M059J (cell line): ENCODE data around the gene C14orf132. TPM values are rescaled to one million over a fixed set of nuclear protein-coding genes. Genes with fewer than 3 reads are reported as not detected.
"Not testable (repeated sequence)": the region's sequence is repeated elsewhere in the genome, so short reads cannot be mapped to it uniquely, and the experiment has no call there.

Experiments
- DNase-seq: peaks from one replicate; pipeline ENCODE4 v3.0.0-alpha.2; 2012; ENCODE audit warnings: low read depth
- total RNA-seq: library from RNA; depleted of rRNA; stranded (reverse); fragments of >200 nt; shearing (Covaris generic); gene quantifications from 2 replicates; pipeline ENCODE4 v1.2.3, GENCODE V29; 2014; rRNA removed

Gene C14orf132
- 0.34 and 2.0 TPM in 2 replicates for total RNA-seq

GRCh38 chr14:96038920-96039632 is at the start of gene C14orf132:
C14orf132 (plus strand) TSS chr14:96039362; CDS start chr14:96039501, 139 bp downstream.
- peak; percentile 15 for DNase-seq

- DNase-seq, result peak; percentile 43
These were observed 45.2 kb upstream of the C14orf132 start for GRCh38 chr14:95993768-95994592.

GRCh38 chr14:95994593-95994928 is 44.6 kb upstream of the C14orf132 start:
- no peak for DNase-seq

- DNase-seq, result peak; percentile 8
These were observed 40.5 kb upstream of the C14orf132 start for GRCh38 chr14:95998656-95999055.

- DNase-seq, result peak; percentile 2
These were observed 37.2 kb upstream of the C14orf132 start for GRCh38 chr14:96001866-96002497.

- DNase-seq, result no peak
These were observed 36.7 kb upstream of the C14orf132 start for GRCh38 chr14:96002498-96002884.

GRCh38 chr14:96011131-96011530 is 28.0 kb upstream of the C14orf132 start:
- DNase-seq, result no peak

GRCh38 chr14:96011607-96012006 is 27.6 kb upstream of the C14orf132 start:
- no peak for DNase-seq

GRCh38 chr14:96012757-96013156 is 26.4 kb upstream of the C14orf132 start:
- DNase-seq, result not testable (repeated sequence)

GRCh38 chr14:96014176-96014575 is 25.0 kb upstream of the C14orf132 start:
- no peak for DNase-seq

GRCh38 chr14:96016501-96017160 is 22.5 kb upstream of the C14orf132 start:
- DNase-seq, result no peak

GRCh38 chr14:96017882-96018281 is 21.3 kb upstream of the C14orf132 start:
- no peak for DNase-seq

GRCh38 chr14:96027431-96028355 is 11.5 kb upstream of the C14orf132 start:
- DNase-seq, result no peak

GRCh38 chr14:96029089-96029645 is 10.0 kb upstream of the C14orf132 start:
- DNase-seq, result no peak

- DNase-seq, result no peak
These were observed 8.9 kb upstream of the C14orf132 start for GRCh38 chr14:96030108-96030760.

- no peak for DNase-seq
These were observed 7.5 kb upstream of the C14orf132 start for GRCh38 chr14:96031691-96032090.

- no peak for DNase-seq
These were observed 3.7 kb upstream of the C14orf132 start for GRCh38 chr14:96035456-96035855.

GRCh38 chr14:96037891-96038557 is 1.1 kb upstream of the C14orf132 start:
- no peak for DNase-seq

GRCh38 chr14:96038558-96038919 is 623 bp upstream of the C14orf132 start:
- no peak for DNase-seq
